WTC11 (cell line): ENCODE measurements around the gene SSNA1. TPM values are rescaled to one million over a fixed set of nuclear protein-coding genes. Genes with fewer than 3 reads are reported as not detected.

ENCODE experiments used
- ATAC-seq: fragments of 200-7000 bp; cut with Tn5 transposase; 2 replicates; pipeline ENCODE4 v1.10.0; 2021; ENCODE audit warnings: mild to moderate bottlenecking, moderate library complexity
- CTCF ChIA-PET: fragments of 300-600 bp; sonication (Branson Sonifier 250); formaldehyde crosslinking; loops from one replicate; lab custom pipeline; 2021; ENCODE audit warnings: antibody characterized with exemption; lab: Charles Lee
- POLR2A ChIA-PET: fragments of 350-600 bp; sonication (Branson Sonifier 250); formaldehyde crosslinking; loops from one replicate; lab custom pipeline; 2021; ENCODE audit warnings: antibody characterized with exemption; lab: Charles Lee
- DNase-seq: peaks from one replicate; pipeline ENCODE4 v3.0.0; 2021; ENCODE audit warnings: low spot score
- H3K27ac Mint-ChIP-seq: 2 replicates; pipeline ENCODE4 v1.8.0; 2021; ENCODE audit warnings: mixed read lengths
- H3K27me3 Mint-ChIP-seq: 2 replicates; pipeline ENCODE4 v1.8.0; 2021; ENCODE audit warnings: low read depth, mild to moderate bottlenecking, moderate library complexity, mixed read lengths
- H3K36me3 Mint-ChIP-seq: 2 replicates; pipeline ENCODE4 v1.8.0; 2021; ENCODE audit warnings: mixed read lengths
- H3K4me1 Mint-ChIP-seq: 2 replicates; pipeline ENCODE4 v1.8.0; 2022; ENCODE audit warnings: mixed read lengths
- H3K4me3 Mint-ChIP-seq: 2 replicates; pipeline ENCODE4 v1.8.0; 2021; ENCODE audit warnings: mild to moderate bottlenecking, moderate library complexity, mixed read lengths
- H3K9me3 Mint-ChIP-seq: 2 replicates; pipeline ENCODE4 v1.8.0; 2021; ENCODE audit warnings: mixed read lengths
- CDX4 ChIP-seq: fragments of 250-450 bp; sonication (Bioruptor Pico); IDR thresholded peaks from 2 replicates; pipeline ENCODE4 v1.9.0; 2021; ENCODE audit warnings: moderate library complexity, mild to moderate bottlenecking, inconsistent platforms, borderline replicate concordance
- CREM ChIP-seq: sonication (generic); formaldehyde crosslinking; IDR thresholded peaks from 2 replicates; pipeline ENCODE4 v1.8.1; 2022; ENCODE audit warnings: mild to moderate bottlenecking, missing genetic modification reagents, moderate library complexity
- ETV6 ChIP-seq: sonication (generic); formaldehyde crosslinking; IDR thresholded peaks from 2 replicates; pipeline ENCODE4 v1.8.1; 2022; ENCODE audit warnings: mild to moderate bottlenecking, missing genetic modification reagents
- IRF2 ChIP-seq: sonication (generic); formaldehyde crosslinking; IDR thresholded peaks from 2 replicates; pipeline ENCODE4 v1.8.0; 2022; ENCODE audit warnings: low read depth, missing genetic modification reagents, borderline replicate concordance
- PREB ChIP-seq: sonication (generic); formaldehyde crosslinking; IDR thresholded peaks from 2 replicates; pipeline ENCODE4 v1.8.1; 2022; ENCODE audit warnings: mild to moderate bottlenecking, missing genetic modification reagents, moderate library complexity, borderline replicate concordance
- RELA ChIP-seq: sonication (generic); formaldehyde crosslinking; IDR thresholded peaks from 2 replicates; pipeline ENCODE4 v1.8.1; 2022; ENCODE audit warnings: missing genetic modification reagents, mild to moderate bottlenecking, borderline replicate concordance
- TEAD4 ChIP-seq: sonication (generic); formaldehyde crosslinking; IDR thresholded peaks from 2 replicates; pipeline ENCODE4 v1.8.0; 2022; ENCODE audit warnings: mild to moderate bottlenecking, missing genetic modification reagents
- ZBTB21 ChIP-seq: sonication (generic); formaldehyde crosslinking; IDR thresholded peaks from 2 replicates; pipeline ENCODE4 v1.8.1; 2023; ENCODE audit warnings: mild to moderate bottlenecking, missing genetic modification reagents, borderline replicate concordance
- ZMAT4 ChIP-seq: fragments of 250-450 bp; sonication (Bioruptor Pico); IDR thresholded peaks from 2 replicates; pipeline ENCODE4 v1.9.0; 2021; ENCODE audit warnings: mild to moderate bottlenecking
- ZNF317 ChIP-seq: sonication (generic); formaldehyde crosslinking; IDR thresholded peaks from 2 replicates; pipeline ENCODE4 v1.8.1; 2023; ENCODE audit warnings: low read depth, mild to moderate bottlenecking, moderate library complexity, missing genetic modification reagents, borderline replicate concordance
- ZNF396 ChIP-seq: fragments of 250-450 bp; sonication (Bioruptor Pico); IDR thresholded peaks from 2 replicates; pipeline ENCODE4 v1.8.0; 2021; ENCODE audit warnings: mild to moderate bottlenecking, moderate library complexity, borderline replicate concordance
- total RNA-seq: library from RNA; stranded (reverse); gene quantifications from 3 replicates; pipeline ENCODE4 v1.2.3, GENCODE V29; 2021
- TF ChIP-seq, protein P1 (sequence below): fragments of 250-450 bp; sonication (Bioruptor Pico); IDR thresholded peaks from 2 replicates; pipeline ENCODE4 v1.9.0; 2021; ENCODE audit warnings: mild to moderate bottlenecking
- TF ChIP-seq, protein P2 (sequence below): fragments of 200-600 bp; IDR thresholded peaks from 2 replicates; pipeline ENCODE4 v1.8.0; 2022; ENCODE audit warnings: antibody characterized with exemption

Gene SSNA1
- total RNA-seq, 1 experiment from 2014 or later, result 102 TPM

- TF ChIP-seq ZBTB21 (no peak), RELA (CRISPR knock-in tag) (no peak), PREB (CRISPR knock-in tag) (no peak), CDX4 (CRISPR knock-in tag) (no peak), ZNF396 (CRISPR knock-in tag) (no peak)
Measured at GRCh38 chr9:137160716-137161557, 27.5 kb upstream of the SSNA1 start (continued).

DNA sequence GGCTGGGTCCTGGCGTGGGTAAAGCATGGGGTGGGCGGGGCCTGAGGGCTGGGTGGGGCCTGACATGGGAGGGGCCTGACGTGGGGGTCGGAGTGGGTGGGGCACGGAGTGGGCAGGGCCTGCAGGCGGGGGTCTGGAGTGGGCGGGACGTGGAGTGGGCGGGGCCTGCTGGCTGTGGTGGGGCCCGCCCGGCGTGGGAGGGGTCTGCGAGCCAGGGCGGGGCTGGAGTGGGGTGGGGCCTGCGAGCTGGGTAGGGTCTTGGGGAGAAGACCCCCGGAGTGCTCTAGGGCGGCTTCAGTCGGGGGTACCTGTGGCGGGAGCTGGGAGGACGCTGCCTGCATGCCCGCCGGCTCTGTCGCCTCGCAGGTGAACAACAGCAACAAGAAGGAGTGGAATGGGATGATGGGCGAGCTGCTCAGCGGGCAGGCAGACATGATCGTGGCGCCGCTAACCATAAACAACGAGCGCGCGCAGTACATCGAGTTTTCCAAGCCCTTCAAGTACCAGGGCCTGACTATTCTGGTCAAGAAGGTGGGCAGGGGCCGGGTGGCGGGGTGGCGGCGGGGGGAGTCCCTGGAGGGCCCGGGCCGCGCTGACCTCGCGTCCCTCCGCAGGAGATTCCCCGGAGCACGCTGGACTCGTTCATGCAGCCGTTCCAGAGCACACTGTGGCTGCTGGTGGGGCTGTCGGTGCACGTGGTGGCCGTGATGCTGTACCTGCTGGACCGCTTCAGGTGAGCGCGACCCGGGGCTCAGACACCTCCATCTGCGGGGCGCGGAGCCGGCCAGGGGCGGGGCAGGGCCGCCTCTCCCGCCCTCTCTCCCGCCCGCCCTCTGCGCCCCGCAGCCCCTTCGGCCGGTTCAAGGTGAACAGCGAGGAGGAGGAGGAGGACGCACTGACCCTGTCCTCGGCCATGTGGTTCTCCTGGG is 26.7 kb upstream of the SSNA1 start:
- DNase-seq, result peak; percentile 73

More for the DNA sequence above, 26.7 kb upstream of the SSNA1 start:
- H3K4me1 Mint-ChIP-seq, result no peaks in the 10 kb centered on the region
- H3K9me3 Mint-ChIP-seq, result no peaks in the 10 kb centered on the region
- peak; percentile 30 for ATAC-seq
- CTCF ChIA-PET, result interaction anchor here (0.6 to 3.7 kb wide), 16 partner anchors 12 to 520 kb away, joined by 3 to 40 read pairs (median 4); partner anchors contain the start of genes NPDC1, RNF208, RNF224 and SSNA1
- H3K36me3 Mint-ChIP-seq, result no peaks in the 10 kb centered on the region
- H3K4me3 Mint-ChIP-seq, result peak overlapping the region; percentile 68
- peaks cover 84% of the 10 kb centered on the region for H3K27me3 Mint-ChIP-seq
- no peak overlapping the region for H3K27ac Mint-ChIP-seq
- POLR2A ChIA-PET, result interaction anchor here (1.0 to 1.4 kb wide), 2 partner anchors 13 to 94 kb away, joined by 3 to 6 read pairs; no protein-coding TSS in a partner anchor
- TF ChIP-seq CREM (CRISPR knock-in tag) (no peak), RELA (CRISPR knock-in tag) (no peak), ZNF317 (CRISPR knock-in tag) (no peak), ZMAT4 (CRISPR knock-in tag) (no peak), ETV6 (CRISPR knock-in tag) (no peak), TEAD4 (CRISPR knock-in tag) (no peak), IRF2 (CRISPR knock-in tag) (no peak)
- TF ChIP-seq, protein P1, sequence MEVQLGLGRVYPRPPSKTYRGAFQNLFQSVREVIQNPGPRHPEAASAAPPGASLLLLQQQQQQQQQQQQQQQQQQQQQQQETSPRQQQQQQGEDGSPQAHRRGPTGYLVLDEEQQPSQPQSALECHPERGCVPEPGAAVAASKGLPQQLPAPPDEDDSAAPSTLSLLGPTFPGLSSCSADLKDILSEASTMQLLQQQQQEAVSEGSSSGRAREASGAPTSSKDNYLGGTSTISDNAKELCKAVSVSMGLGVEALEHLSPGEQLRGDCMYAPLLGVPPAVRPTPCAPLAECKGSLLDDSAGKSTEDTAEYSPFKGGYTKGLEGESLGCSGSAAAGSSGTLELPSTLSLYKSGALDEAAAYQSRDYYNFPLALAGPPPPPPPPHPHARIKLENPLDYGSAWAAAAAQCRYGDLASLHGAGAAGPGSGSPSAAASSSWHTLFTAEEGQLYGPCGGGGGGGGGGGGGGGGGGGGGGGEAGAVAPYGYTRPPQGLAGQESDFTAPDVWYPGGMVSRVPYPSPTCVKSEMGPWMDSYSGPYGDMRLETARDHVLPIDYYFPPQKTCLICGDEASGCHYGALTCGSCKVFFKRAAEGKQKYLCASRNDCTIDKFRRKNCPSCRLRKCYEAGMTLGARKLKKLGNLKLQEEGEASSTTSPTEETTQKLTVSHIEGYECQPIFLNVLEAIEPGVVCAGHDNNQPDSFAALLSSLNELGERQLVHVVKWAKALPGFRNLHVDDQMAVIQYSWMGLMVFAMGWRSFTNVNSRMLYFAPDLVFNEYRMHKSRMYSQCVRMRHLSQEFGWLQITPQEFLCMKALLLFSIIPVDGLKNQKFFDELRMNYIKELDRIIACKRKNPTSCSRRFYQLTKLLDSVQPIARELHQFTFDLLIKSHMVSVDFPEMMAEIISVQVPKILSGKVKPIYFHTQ, result no peak
- TF ChIP-seq, protein P2, sequence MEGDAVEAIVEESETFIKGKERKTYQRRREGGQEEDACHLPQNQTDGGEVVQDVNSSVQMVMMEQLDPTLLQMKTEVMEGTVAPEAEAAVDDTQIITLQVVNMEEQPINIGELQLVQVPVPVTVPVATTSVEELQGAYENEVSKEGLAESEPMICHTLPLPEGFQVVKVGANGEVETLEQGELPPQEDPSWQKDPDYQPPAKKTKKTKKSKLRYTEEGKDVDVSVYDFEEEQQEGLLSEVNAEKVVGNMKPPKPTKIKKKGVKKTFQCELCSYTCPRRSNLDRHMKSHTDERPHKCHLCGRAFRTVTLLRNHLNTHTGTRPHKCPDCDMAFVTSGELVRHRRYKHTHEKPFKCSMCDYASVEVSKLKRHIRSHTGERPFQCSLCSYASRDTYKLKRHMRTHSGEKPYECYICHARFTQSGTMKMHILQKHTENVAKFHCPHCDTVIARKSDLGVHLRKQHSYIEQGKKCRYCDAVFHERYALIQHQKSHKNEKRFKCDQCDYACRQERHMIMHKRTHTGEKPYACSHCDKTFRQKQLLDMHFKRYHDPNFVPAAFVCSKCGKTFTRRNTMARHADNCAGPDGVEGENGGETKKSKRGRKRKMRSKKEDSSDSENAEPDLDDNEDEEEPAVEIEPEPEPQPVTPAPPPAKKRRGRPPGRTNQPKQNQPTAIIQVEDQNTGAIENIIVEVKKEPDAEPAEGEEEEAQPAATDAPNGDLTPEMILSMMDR, result no peak
- TF ChIP-seq, all 79 proteins: peak for 0
